ENCODE data around the gene UVRAG.
A peak's percentile ranks its signal among the peaks of the same experiment; 100 is the strongest.

GRCh38 chr11:76143274-76143673, 328.3 kb downstream of the UVRAG start:
- TF ChIP-seq CTCF (IDR thresholded peaks at IDR 0.05 in 8 of 11, conservative IDR thresholded peaks at IDR 0.05 in 3 of 11) (no peak), POLR2AphosphoS5 (IDR thresholded peaks at IDR 0.05) (peak in 1 of 3 donors; percentile 14)

All from spleen (tissue), 7 donors.